Stimulated activated CD4-positive, alpha-beta T cell treated with anti-CD3 and anti-CD28 coated beads, Interleukin-1b, Interleukin-23, amount 100 ng/mL, for 1 hour (primary cell): ENCODE data around the gene DNAH8.

Experiments used
- DNase-seq, 2 donors: peaks; one replicate each; pipeline ENCODE4 v3.0.0-alpha.2; 2020; ENCODE audit warnings: low read depth in 2 of 2

DNAH8 gene

GRCh38 chr6:38796850-38797249 is 81.7 kb downstream of the DNAH8 start:
- DNase-seq = no peak

DNA sequence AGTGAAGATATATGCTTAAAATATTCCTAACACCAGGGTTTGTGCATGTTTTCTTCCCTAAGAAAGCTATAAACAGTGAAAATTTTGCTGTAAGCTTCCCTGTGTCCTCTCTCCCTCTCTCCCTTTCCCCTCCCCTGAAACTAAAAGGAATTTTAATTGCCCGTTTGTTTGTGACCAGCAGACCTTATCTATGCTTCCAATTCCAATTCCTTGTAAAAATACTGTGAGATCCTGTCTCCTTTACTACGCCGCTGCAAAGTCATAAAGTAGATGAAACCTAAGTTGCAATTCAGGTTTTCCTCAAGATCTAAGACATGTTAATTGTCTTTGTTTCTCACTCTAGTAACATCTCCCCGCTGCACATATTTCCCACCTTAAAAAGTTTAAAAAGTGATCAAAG is 82.3 kb downstream of the DNAH8 start:
- no peak for DNase-seq

- DNase-seq = no peak
Measured at GRCh38 chr6:38799529-38800184, 84.5 kb downstream of the DNAH8 start.

- no peak for DNase-seq
Measured at GRCh38 chr6:38801305-38801704, 86.2 kb downstream of the DNAH8 start.

- DNase-seq = no peak
Measured at GRCh38 chr6:38802497-38802896, 87.4 kb downstream of the DNAH8 start.

GRCh38 chr6:38803129-38803528 is 88.0 kb downstream of the DNAH8 start:
- DNase-seq = no peak

DNA sequence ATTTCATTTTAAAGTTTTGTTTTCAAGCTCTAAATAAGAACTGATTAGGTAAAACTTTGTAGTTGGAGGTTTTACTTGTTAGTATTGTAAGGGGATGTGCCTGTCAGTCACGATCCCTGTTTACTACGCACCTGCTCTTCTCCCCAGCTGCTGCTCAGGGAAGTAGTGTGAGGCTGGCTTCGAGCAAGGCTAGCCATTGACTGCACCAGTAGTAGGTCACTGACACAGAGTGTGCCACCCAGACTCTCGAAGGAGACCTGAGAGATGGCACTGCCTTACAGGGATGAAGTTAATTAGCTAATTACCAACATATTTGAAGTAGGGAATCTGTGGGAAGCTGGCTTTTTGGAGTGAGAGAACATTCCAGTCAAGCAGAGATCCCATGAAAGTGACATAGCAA is 89.2 kb downstream of the DNAH8 start:
- no peak for DNase-seq

GRCh38 chr6:38805127-38805655 is 90.1 kb downstream of the DNAH8 start:
- DNase-seq = no peak

GRCh38 chr6:38805692-38806091 is 90.6 kb downstream of the DNAH8 start:
- DNase-seq = no peak

DNA sequence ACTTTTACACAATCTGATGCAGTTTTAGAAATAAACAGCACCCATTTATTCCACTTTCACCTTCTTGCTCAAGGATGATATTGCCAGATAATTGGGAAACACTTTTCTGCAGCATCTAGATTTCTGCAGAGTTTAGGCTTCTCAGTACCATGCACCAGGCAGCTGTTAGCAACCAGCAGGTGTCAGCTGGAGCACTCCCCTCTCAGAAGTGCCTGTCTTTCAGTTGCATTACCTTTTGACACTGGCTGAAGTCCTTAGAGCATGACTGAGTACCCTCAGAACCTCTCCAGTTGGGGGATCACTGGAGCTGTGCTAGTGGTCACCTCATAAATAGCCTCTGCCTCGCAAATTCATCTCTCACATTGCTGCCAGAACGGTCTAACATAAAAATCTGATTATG is 91.2 kb downstream of the DNAH8 start:
- no peak for DNase-seq

GRCh38 chr6:38806833-38807232 is 91.7 kb downstream of the DNAH8 start:
- no peak for DNase-seq

- DNase-seq = no peak
Measured at GRCh38 chr6:38808039-38808438, 92.9 kb downstream of the DNAH8 start.

DNA sequence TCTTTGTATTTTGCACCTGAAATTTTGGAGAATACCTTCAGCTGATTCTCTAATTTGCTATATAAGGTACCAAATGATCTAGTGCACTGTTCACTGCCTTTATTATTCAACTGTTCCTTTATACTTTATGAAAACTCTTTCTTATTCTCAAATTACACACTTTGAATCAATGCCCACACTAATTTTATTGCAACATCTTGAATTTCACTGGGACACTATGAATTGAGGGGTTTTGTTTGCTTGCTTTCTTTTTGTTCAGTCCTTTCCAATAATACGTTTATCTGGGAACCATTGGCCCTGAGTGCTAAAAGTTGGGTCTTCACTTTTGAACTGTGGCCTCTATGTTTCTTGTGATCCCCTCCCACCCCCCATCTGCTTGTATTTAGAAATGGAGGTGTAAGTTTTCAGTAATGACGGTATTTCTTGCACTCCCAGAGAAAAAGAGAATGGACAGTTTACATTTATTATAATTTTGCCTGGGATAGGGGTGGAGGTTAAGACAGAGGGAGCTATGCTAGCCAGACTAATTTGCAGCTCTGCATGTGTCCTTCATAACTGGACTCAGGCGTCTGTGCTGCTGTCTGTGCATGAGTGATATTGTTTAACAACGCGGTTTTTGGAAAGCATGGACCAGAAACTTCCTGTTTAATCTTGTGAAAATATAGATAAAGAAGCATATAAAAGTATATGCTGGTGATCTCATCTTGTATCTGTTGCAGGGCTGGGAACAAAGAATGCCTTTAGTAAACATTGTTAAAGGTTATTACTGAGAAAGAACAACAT is 98.1 kb downstream of the DNAH8 start:
- no peak for DNase-seq

- DNase-seq = no peak
Measured at GRCh38 chr6:38814761-38815160, 99.7 kb downstream of the DNAH8 start.

- DNase-seq = no peak
Measured at GRCh38 chr6:38815250-38815649, 100.1 kb downstream of the DNAH8 start.

DNA sequence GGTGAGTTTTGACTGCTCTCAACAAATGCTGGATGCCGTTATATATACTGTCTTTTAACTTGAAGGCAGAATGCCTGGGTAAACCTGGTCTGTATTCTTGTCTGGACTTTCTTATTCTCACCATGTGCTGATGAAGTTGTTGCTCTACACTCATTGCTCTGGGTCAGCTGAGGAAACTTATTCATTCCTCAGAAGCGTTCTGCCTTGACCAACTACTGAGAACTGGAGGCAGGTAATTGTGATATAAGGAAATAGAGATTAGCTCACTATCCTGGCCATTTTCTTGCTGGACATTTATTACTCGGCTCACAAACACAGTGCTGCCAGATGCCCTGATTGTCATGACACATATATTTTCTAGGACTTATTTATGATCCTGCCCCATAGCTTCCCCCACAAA is 103.6 kb downstream of the DNAH8 start:
- no peak for DNase-seq

DNA sequence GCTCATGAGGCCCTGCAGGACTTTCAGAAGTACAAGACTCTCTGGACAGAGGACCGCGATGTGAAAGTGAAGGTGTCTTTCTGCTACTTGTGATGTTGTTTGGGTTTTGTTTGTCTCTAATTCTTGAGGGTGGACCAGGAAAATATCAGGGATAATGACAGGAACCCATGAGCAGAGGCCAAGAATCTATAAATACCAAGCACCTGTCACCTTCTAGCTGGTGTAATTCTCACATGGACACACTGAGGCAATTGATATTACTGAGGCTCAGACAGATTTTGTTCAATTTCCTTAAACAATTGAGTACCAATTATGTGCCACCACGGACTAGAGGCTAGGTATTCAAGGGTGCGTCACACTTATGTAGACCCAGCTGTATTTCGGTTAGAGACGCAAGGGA is 107.9 kb downstream of the DNAH8 start:
- DNase-seq = no peak

DNA sequence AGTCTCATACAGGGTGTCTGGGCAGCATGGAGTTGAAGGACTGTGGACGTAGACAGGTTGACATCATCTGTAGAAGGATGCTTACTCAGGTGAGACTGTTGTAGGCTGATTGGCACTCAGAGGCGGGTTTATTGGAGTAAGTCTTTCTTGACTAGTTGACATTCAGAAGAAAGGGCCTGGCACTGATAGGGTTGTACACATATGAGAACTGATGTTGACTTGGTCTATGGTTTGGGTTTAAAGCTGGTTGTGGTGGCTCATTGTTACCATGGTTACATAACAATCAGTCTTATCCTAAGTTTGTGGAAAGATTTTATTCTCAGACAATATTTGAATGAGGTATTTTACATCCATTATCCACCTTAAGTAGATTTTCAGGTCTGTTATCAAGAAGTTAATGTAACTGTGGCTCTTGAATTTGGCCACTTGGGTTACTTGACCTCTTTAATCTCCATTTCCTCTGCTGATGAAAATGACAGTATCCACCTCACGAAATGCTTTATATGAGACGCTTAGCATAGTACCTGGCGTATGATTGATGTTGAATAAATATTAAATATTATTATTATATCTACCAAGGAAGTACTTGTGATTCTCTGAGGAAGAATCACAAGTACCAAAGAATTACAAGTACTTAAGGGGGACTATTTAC is 109.3 kb downstream of the DNAH8 start:
- DNase-seq = no peak

GRCh38 chr6:38827024-38827423 is 111.9 kb downstream of the DNAH8 start:
- DNase-seq = no peak

DNA sequence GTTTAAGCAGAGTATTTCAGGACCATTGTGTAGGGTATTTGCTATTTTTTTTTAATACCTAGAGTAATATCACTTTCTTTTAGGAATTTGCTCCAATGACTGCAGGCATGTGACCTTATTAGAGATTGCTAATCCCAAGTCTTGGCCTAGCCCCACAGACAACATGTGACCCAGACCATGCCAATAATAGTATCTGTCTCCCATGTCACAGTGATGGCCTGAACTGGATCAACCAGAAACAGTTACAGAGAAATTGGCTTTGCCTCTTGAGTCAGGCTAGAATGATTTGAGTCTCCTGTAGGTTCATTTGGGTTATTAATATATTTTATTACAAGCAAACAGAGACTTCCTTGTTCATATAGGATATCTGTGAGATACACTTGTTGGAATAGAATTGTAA is 116.8 kb downstream of the DNAH8 start:
- DNase-seq = no peak

DNA sequence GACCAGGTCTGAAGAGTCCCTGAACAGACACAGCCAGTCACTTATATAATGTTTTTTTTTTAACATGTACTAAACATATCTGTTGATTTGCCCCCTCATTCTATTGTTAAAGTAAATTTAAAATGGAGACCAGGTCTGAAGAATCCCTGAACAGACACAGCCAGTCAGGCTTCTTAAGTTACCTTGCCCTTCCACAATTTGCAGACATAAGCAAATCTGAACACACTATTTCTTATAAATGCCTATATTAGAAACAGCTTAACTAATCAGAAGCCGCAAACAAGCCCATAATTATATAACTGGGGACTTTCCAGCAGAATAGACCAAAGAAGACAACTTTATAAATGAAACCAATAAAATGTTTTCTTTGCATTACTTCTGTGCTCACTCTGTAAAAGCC is 118.2 kb downstream of the DNAH8 start:
- no peak for DNase-seq

DNA sequence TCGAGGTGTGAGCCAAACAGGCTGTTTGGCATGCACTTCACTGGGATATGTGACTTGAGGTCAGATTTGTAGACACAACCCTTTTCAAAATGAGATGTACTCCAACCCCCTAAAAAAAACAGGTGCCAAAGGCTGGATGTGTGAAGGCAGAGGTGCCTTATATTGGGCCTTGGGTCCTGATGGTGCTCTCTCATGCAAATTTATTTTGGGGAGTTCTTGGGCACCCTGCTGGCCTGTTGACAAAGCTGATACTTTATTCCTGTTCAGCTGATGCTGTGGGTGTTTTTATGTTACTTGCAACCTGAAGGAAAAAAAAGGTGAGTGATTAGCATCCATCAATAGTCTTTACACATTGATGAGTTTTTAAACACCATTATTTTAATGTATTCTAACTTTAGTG is 121.5 kb downstream of the DNAH8 start:
- DNase-seq = no peak

- DNase-seq = no peak
Measured at GRCh38 chr6:38837101-38837500, 122.0 kb downstream of the DNAH8 start.
